ENCODE measurements around the gene SAP25.

DNA sequence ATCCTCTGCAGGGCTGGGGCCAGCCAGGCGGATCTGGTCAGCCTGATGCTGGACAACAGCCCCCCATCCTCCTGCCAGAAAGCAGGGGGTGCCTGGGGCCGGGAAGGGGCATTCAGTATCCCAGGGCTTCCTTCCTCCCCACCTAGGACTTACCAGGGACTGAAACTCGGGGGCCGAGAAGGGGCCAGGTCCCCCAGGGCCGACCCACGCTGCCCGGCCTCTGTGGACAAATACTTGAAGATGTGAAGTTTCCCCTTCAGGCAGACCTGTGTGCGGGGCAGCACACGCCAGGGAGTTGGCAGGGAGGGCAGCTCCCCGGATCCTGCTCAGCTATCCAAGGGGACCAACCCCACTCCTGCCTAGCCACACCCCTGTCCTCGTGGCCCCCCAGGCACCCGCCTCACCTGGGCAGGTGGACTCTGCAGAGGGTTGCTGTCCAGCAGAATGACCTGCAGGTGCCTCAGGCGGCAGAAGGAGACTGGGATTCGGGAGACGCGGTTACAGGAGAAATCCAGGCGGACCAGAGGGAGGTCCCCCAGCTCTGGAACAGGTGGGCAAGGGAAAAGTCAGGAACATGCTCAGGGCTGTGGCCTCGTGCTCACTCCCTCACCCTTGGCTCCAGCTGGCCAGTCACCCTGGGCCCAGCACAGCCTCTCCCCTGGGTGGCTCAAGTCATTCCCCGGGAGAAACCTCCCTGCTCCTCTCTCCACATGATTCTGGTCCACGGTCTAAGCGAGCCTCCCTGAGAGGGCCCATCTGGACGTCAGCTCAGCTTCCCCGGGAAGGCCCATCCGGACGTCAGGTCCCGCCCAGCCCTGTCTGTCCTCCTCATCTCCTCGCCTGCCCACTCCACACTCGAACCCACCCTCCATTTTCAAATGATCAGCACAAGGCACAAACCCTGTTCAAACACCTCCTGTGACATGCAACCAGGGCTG, 4.8 kb upstream of the SAP25 start:
- TF ChIP-seq, protein P1, sequence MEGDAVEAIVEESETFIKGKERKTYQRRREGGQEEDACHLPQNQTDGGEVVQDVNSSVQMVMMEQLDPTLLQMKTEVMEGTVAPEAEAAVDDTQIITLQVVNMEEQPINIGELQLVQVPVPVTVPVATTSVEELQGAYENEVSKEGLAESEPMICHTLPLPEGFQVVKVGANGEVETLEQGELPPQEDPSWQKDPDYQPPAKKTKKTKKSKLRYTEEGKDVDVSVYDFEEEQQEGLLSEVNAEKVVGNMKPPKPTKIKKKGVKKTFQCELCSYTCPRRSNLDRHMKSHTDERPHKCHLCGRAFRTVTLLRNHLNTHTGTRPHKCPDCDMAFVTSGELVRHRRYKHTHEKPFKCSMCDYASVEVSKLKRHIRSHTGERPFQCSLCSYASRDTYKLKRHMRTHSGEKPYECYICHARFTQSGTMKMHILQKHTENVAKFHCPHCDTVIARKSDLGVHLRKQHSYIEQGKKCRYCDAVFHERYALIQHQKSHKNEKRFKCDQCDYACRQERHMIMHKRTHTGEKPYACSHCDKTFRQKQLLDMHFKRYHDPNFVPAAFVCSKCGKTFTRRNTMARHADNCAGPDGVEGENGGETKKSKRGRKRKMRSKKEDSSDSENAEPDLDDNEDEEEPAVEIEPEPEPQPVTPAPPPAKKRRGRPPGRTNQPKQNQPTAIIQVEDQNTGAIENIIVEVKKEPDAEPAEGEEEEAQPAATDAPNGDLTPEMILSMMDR (IDR thresholded peaks at IDR 0.05), result no peak
- TF ChIP-seq TCF12 (IDR thresholded peaks at IDR 0.05) (no peak), YY1 (IDR thresholded peaks at IDR 0.05; ENCODE audit: low read depth) (no peak), SIN3A (IDR thresholded peaks at IDR 0.05; ENCODE audit: borderline replicate concordance, low read depth, low read length) (no peak), JUND (IDR thresholded peaks at IDR 0.05) (no peak)
- TF ChIP-seq, protein P2, sequence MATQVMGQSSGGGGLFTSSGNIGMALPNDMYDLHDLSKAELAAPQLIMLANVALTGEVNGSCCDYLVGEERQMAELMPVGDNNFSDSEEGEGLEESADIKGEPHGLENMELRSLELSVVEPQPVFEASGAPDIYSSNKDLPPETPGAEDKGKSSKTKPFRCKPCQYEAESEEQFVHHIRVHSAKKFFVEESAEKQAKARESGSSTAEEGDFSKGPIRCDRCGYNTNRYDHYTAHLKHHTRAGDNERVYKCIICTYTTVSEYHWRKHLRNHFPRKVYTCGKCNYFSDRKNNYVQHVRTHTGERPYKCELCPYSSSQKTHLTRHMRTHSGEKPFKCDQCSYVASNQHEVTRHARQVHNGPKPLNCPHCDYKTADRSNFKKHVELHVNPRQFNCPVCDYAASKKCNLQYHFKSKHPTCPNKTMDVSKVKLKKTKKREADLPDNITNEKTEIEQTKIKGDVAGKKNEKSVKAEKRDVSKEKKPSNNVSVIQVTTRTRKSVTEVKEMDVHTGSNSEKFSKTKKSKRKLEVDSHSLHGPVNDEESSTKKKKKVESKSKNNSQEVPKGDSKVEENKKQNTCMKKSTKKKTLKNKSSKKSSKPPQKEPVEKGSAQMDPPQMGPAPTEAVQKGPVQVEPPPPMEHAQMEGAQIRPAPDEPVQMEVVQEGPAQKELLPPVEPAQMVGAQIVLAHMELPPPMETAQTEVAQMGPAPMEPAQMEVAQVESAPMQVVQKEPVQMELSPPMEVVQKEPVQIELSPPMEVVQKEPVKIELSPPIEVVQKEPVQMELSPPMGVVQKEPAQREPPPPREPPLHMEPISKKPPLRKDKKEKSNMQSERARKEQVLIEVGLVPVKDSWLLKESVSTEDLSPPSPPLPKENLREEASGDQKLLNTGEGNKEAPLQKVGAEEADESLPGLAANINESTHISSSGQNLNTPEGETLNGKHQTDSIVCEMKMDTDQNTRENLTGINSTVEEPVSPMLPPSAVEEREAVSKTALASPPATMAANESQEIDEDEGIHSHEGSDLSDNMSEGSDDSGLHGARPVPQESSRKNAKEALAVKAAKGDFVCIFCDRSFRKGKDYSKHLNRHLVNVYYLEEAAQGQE (IDR thresholded peaks at IDR 0.05; ENCODE audit: low read depth, low read length), result no peak

Data from SK-N-SH (cell line).